A172 (cell line): Measurements from ENCODE around the gene CBLB. TPM values are rescaled to one million over a fixed set of nuclear protein-coding genes. Genes with fewer than 3 reads are reported as not detected.
"Not testable (repeated sequence)": the region's sequence is repeated elsewhere in the genome, so short reads cannot be mapped to it uniquely, and the experiment has no call there.

Source experiments
- DNase-seq: peaks from one replicate; pipeline ENCODE4 v3.0.0-alpha.2; 2015; ENCODE audit warnings: low spot score
- total RNA-seq: library from RNA; depleted of rRNA; stranded (reverse); fragments of >200 nt; shearing (Covaris generic); gene quantifications from 2 replicates; pipeline ENCODE4 v1.2.3, GENCODE V29; 2014

Gene CBLB
- total RNA-seq, 1 experiment from 2014 or later, result 36.6 TPM

GRCh38 chr3:105755121-105755886, 113.5 kb downstream of the CBLB start:
- no peak for DNase-seq

- DNase-seq, result peak; percentile 11
Measured at GRCh38 chr3:105752791-105753415, 115.9 kb downstream of the CBLB start.

GRCh38 chr3:105747696-105748095, 121.1 kb downstream of the CBLB start:
- DNase-seq, result no peak

- DNase-seq, result peak; percentile 45
Measured at GRCh38 chr3:105747060-105747541, 121.7 kb downstream of the CBLB start.

GRCh38 chr3:105746231-105746996, 122.4 kb downstream of the CBLB start:
- no peak for DNase-seq

GRCh38 chr3:105745046-105745445, 123.8 kb downstream of the CBLB start:
- DNase-seq, result no peak

GRCh38 chr3:105744202-105744601, 124.6 kb downstream of the CBLB start:
- no peak for DNase-seq

- DNase-seq, result no peak
Measured at GRCh38 chr3:105733356-105733755, 135.5 kb downstream of the CBLB start.

- DNase-seq, result no peak
Measured at GRCh38 chr3:105731686-105732085, 137.1 kb downstream of the CBLB start.

GRCh38 chr3:105730801-105731354, 137.9 kb downstream of the CBLB start:
- no peak for DNase-seq

- no peak for DNase-seq
Measured at GRCh38 chr3:105729667-105730066, 139.1 kb downstream of the CBLB start.

- no peak for DNase-seq
Measured at GRCh38 chr3:105728771-105729312, 140.0 kb downstream of the CBLB start.

- not testable (repeated sequence) for DNase-seq
Measured at GRCh38 chr3:105727036-105727435, 141.8 kb downstream of the CBLB start.

GRCh38 chr3:105722943-105723556, 145.8 kb downstream of the CBLB start:
- no peak for DNase-seq

GRCh38 chr3:105719791-105720190, 149.0 kb downstream of the CBLB start:
- no peak for DNase-seq

GRCh38 chr3:105715372-105715771, 153.4 kb downstream of the CBLB start:
- peak; percentile 2 for DNase-seq

- no peak for DNase-seq
Measured at GRCh38 chr3:105714453-105714852, 154.4 kb downstream of the CBLB start.

GRCh38 chr3:105708980-105709379, 159.8 kb downstream of the CBLB start:
- no peak for DNase-seq

- DNase-seq, result no peak
Measured at GRCh38 chr3:105707009-105707408, 161.8 kb downstream of the CBLB start.

- no peak for DNase-seq
Measured at GRCh38 chr3:105704726-105705410, 163.9 kb downstream of the CBLB start.

- DNase-seq, result no peak
Measured at GRCh38 chr3:105700575-105700974, 168.2 kb downstream of the CBLB start.
